ACC112 (cell line): ENCODE data around the gene TRPC4.
A peak's percentile ranks its signal among the peaks of the same experiment; 100 is the strongest.

ENCODE experiments used
- H2AFZ ChIP-seq: fragments of 200-600 bp; sonication (generic); one replicate; pipeline ENCODE4 v1.6.0; 2017; ENCODE audit warnings: antibody characterized with exemption, low read length; ENCODE audit not compliant: unreplicated experiment
- H3K27ac ChIP-seq: fragments of 200-600 bp; sonication (generic); 2 replicates; pipeline ENCODE4 v1.5.1; 2014; ENCODE audit warnings: low read depth, mild to moderate bottlenecking, antibody characterized with exemption, low read length, moderate library complexity
- H3K27me3 ChIP-seq: fragments of 200-600 bp; sonication (generic); 2 replicates; pipeline ENCODE4 v1.6.1; 2014; ENCODE audit warnings: mild to moderate bottlenecking, antibody characterized with exemption, low read length, moderate library complexity, mixed read lengths; ENCODE audit not compliant: insufficient read depth
- H3K36me3 ChIP-seq: fragments of 200-600 bp; sonication (generic); 2 replicates; pipeline ENCODE4 v1.6.1; 2016; ENCODE audit warnings: mild to moderate bottlenecking, antibody characterized with exemption, low read length, moderate library complexity, mixed read lengths; ENCODE audit not compliant: insufficient read depth
- H3K4me1 ChIP-seq: fragments of 200-600 bp; sonication (generic); one replicate; pipeline ENCODE4 v1.6.1; 2016; ENCODE audit warnings: low read length, mixed read lengths; ENCODE audit not compliant: insufficient read depth, unreplicated experiment, control insufficient read depth
- H3K4me3 ChIP-seq: fragments of 200-600 bp; sonication (generic); 2 replicates; pipeline ENCODE4 v1.5.1; 2014; ENCODE audit warnings: mild to moderate bottlenecking, low read depth, low read length
- H3K79me2 ChIP-seq: fragments of 200-600 bp; sonication (generic); one replicate; pipeline ENCODE4 v1.6.0; 2016; ENCODE audit warnings: low read length; ENCODE audit not compliant: control insufficient read depth, unreplicated experiment, insufficient read depth

Gene TRPC4

GRCh38 chr13:37772644-37773043 is 96.9 kb downstream of the TRPC4 start:
- Histone ChIP-seq H2AFZ (no peak overlapping the region), H3K27ac (no peak overlapping the region), H3K4me1 (no peaks in the 10 kb centered on the region), H3K36me3 (no peaks in the 10 kb centered on the region), H3K4me3 (no peak overlapping the region), H3K79me2 (no peaks in the 10 kb centered on the region), H3K27me3 (no peaks in the 10 kb centered on the region)

- no peak overlapping the region for H2AFZ ChIP-seq
- H3K27ac ChIP-seq: no peak overlapping the region
- no peaks in the 10 kb centered on the region for H3K27me3 ChIP-seq
- H3K36me3 ChIP-seq: no peaks in the 10 kb centered on the region
- H3K4me3 ChIP-seq: no peak overlapping the region
- H3K4me1 ChIP-seq: no peaks in the 10 kb centered on the region
- H3K79me2 ChIP-seq: no peaks in the 10 kb centered on the region
These were observed 100.0 kb downstream of the TRPC4 start for GRCh38 chr13:37769545-37769944.

DNA sequence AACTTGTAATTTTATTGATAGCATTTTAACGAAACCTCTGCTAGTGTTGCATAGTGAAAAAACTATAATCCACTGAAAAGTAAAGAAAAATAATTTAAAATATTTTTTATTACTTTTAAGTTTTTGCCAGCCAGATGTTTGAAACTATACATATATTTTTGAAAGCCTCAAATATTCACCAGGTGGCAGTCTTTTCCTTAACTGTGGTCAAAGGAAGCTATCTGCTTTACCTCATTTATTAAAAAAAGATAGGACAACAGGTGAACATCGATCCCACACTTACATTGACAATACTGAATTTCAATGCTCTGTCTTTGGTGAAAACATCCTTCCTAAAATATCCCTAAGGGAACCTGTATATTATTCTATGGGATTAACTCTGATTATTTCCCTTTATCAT is 100.5 kb downstream of the TRPC4 start:
- H3K27ac ChIP-seq: no peak overlapping the region
- H2AFZ ChIP-seq: no peak overlapping the region

DNA sequence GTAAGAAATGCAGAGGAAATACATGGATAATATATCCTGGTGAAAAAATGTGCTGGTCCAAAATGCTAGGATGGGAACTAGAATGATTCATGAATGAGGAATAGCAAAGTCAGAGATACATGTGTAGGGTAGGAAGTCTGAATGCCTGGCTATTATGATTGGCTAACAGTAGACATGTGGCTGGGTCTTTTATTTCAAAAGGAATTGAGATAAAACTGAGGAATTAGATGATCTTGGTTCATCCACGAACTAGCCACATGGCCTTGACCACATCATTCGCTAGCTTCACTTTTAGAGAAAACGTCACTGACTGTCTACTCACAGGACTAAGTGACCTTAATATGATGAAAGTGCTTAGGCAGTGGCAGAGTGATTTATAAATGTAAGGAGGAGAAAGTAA is 103.1 kb downstream of the TRPC4 start:
- Histone ChIP-seq H3K4me1 (no peaks in the 10 kb centered on the region), H2AFZ (no peak overlapping the region), H3K27me3 (no peaks in the 10 kb centered on the region), H3K36me3 (no peaks in the 10 kb centered on the region), H3K4me3 (no peak overlapping the region), H3K79me2 (no peaks in the 10 kb centered on the region), H3K27ac (no peak overlapping the region)

More for the DNA sequence above, 100.5 kb downstream of the TRPC4 start:
- Histone ChIP-seq H3K36me3 (no peaks in the 10 kb centered on the region), H3K4me1 (no peaks in the 10 kb centered on the region), H3K79me2 (no peaks in the 10 kb centered on the region), H3K27me3 (no peaks in the 10 kb centered on the region), H3K4me3 (no peak overlapping the region)

DNA sequence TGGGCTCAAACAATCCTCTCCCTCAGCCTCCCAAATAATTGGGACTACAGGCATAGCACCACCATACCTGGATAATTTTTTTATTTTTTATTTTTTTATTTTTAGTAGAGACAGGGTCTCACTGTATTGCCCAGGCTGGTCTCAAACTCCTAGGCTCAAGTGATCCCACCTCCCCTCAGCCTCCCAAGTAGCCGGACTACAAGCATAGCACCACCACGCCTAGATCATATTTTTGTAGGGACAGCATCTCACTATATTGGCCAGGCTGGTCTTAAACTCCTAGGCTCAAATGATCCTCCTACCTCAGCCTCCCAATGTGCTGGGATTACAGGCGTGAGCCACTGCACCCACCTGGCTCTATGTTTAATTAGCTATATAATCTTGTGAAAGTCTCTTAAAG is 114.2 kb downstream of the TRPC4 start:
- Histone ChIP-seq H2AFZ (no peak overlapping the region), H3K36me3 (no peaks in the 10 kb centered on the region), H3K27me3 (no peaks in the 10 kb centered on the region), H3K27ac (no peak overlapping the region), H3K4me3 (no peak overlapping the region), H3K4me1 (no peaks in the 10 kb centered on the region), H3K79me2 (no peaks in the 10 kb centered on the region)

DNA sequence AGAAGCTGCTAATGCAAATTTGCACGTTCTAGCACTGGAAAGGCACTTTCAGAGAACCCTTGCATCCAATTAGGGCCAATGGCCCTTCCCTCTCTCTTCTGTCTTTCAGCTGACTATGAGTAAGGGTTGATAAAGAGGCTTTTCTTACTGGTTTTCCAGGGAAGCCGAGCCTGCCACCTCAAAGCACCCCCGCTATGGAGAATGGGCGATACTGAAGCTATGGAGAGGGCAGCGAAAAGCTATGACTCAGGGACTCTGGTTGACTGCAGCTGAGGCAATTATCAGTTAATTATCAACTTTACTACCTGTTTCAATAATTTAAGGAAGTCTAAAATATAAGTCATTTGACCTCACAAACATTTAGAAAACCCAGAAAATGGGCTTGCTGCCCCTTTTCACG is 115.8 kb downstream of the TRPC4 start:
- no peaks in the 10 kb centered on the region for H3K4me1 ChIP-seq
- no peak overlapping the region for H3K4me3 ChIP-seq
- no peaks in the 10 kb centered on the region for H3K79me2 ChIP-seq
- no peaks in the 10 kb centered on the region for H3K27me3 ChIP-seq
- H3K36me3 ChIP-seq: no peaks in the 10 kb centered on the region
- no peak overlapping the region for H2AFZ ChIP-seq
- no peak overlapping the region for H3K27ac ChIP-seq

DNA sequence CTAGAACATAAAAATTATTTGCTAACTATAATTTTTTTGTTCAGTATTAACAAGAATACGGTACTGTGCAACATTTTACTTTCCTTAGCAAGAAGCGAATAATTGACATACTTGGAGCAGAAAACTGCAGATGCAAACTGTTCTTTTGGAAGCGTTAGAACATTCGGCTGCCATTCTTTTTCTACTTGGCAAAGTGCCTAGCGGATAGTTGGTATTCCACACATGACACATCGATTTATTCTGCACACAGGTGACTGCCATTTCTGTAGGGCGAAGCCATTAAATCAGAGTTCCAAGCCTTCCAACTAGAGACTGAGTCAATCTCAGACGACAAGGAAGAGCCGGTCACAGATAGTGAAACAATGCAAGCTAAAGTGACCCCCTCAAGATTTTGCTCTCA is 117.4 kb downstream of the TRPC4 start:
- H3K4me1 ChIP-seq: peaks cover 9% of the 10 kb centered on the region
- H2AFZ ChIP-seq: peak overlapping the region; percentile 62
- no peaks in the 10 kb centered on the region for H3K27me3 ChIP-seq
- no peaks in the 10 kb centered on the region for H3K36me3 ChIP-seq
- H3K79me2 ChIP-seq: no peaks in the 10 kb centered on the region
- peak overlapping the region; percentile 64 for H3K4me3 ChIP-seq
- no peak overlapping the region for H3K27ac ChIP-seq

DNA sequence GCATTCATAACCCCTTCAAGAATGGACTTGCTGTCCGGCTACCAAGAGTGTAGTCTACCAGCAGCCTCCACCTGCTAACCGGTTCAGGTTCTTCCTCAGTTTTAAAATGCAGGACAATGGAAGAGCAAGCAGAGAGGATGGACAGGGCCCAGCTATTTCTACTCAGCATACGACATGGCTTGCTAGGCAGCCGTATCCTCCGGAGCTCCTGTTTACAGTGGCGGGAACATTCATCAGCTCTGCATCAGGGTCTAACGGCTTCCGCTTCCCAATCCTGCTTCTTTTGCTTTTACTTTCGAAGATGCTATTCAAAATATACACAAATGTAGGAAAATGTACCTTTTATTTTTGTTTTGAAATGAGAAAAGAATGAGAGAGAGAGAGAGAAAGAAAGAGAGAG is 118.5 kb downstream of the TRPC4 start:
- H3K79me2 ChIP-seq: no peaks in the 10 kb centered on the region
- H3K4me1 ChIP-seq: peaks cover 15% of the 10 kb centered on the region
- no peak overlapping the region for H3K4me3 ChIP-seq
- H3K27ac ChIP-seq: no peak overlapping the region
- H3K36me3 ChIP-seq: no peaks in the 10 kb centered on the region
- H3K27me3 ChIP-seq: no peaks in the 10 kb centered on the region
- H2AFZ ChIP-seq: no peak overlapping the region

DNA sequence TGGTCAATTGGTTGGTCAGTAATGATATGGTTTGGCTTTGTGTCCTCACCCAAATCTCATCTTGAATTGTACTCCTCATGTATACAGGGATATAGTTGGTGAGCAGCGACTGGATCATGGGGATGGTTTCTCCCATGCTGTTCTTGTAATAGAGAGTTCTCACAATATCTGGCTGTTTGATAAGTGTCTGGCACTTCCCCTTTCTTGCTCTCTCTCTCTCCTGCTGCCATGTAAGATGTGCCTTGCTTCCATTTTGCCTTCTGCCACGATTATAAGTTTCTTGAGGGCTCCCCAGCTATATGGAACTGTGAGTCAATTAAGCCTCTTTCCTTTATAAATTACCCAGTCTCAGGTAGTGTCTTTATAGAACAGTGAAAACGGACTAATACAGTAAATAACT is 120.7 kb downstream of the TRPC4 start:
- no peak overlapping the region for H3K4me3 ChIP-seq
- H3K4me1 ChIP-seq: peaks cover 15% of the 10 kb centered on the region
- no peak overlapping the region for H2AFZ ChIP-seq
- no peaks in the 10 kb centered on the region for H3K36me3 ChIP-seq
- no peaks in the 10 kb centered on the region for H3K79me2 ChIP-seq
- no peaks in the 10 kb centered on the region for H3K27me3 ChIP-seq
- H3K27ac ChIP-seq: no peak overlapping the region

GRCh38 chr13:37747071-37747612 is 122.4 kb downstream of the TRPC4 start:
- Histone ChIP-seq H3K27me3 (no peaks in the 10 kb centered on the region), H3K4me3 (peak overlapping the region; percentile 18; the same call in 1 of the 2 replicates), H3K27ac (peak overlapping the region; percentile 18; the same call in 1 of the 2 replicates), H3K36me3 (no peaks in the 10 kb centered on the region), H3K79me2 (no peaks in the 10 kb centered on the region), H2AFZ (peak overlapping the region; percentile 39), H3K4me1 (peaks cover 15% of the 10 kb centered on the region)

DNA sequence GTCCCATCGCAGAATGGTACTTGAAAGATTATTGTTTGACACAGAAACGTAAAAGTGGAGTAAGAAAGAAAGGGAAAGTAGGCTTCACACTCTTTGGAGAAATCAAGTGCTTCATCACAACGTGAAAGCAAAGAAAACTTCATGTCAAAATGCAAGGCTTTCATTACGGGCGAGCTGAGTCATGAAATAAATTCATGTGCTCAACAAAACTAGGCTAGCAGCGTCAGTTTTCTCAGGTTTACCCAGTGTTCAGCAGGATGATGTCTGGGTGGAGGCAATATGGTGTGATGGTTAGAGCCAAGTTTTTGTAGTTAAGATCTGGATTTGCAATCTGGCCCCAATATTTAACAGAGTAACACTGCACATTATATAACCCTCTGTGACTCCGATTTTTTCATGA is 128.0 kb downstream of the TRPC4 start:
- H3K4me3 ChIP-seq: no peak overlapping the region
- no peaks in the 10 kb centered on the region for H3K36me3 ChIP-seq
- H3K27ac ChIP-seq: no peak overlapping the region
- H2AFZ ChIP-seq: no peak overlapping the region
- no peaks in the 10 kb centered on the region for H3K79me2 ChIP-seq
- H3K27me3 ChIP-seq: no peaks in the 10 kb centered on the region
- no peaks in the 10 kb centered on the region for H3K4me1 ChIP-seq
